PFSK-1 (cell line): ENCODE results near the gene PKN1.

ENCODE experiments used
- POLR2AphosphoS5 ChIP-seq: IDR thresholded peaks from 2 replicates; pipeline ENCODE4 v1.6.1; 2012; ENCODE audit warnings: low read depth, mild to moderate bottlenecking, control low read depth, low read length, moderate library complexity
- REST ChIP-seq, 2 experiments: IDR thresholded peaks; 2 replicates each; pipeline versions ENCODE4 v1.6.1 to v1.8.0; 2011 to 2012; ENCODE audit warnings: low read depth in 2 of 2, low read length in 2 of 2, control low read depth in 1 of 2, inconsistent platforms in 1 of 2, mild to moderate bottlenecking in 1 of 2, moderate library complexity in 1 of 2; ENCODE audit not compliant: insufficient read depth in 1 of 2
- SIN3A ChIP-seq: IDR thresholded peaks from 2 replicates; pipeline ENCODE4 v1.6.1; 2012; ENCODE audit warnings: mild to moderate bottlenecking, low read length, moderate library complexity, borderline replicate concordance; ENCODE audit not compliant: insufficient read depth

GRCh38 chr19:14505488-14506239 lies 72.6 kb downstream of the PKN1 start:
- TF ChIP-seq REST (IDR thresholded peaks at IDR 0.05; ENCODE audit: insufficient read depth in 1 of 2, low read depth in 2 of 2, low read length in 2 of 2) (no peak), POLR2AphosphoS5 (no peak), SIN3A (no peak)
